Esophagus muscularis mucosa (tissue), 3 donors: ENCODE measurements around the gene AOC2.

ENCODE experiments used
- POLR2A ChIP-seq: fragments of 450-650 bp; IDR thresholded peaks from one replicate; pipeline ENCODE4 v1.6.1; 2017; ENCODE audit warnings: antibody characterized with exemption, moderate library complexity, mild to moderate bottlenecking, low read depth
- POLR2AphosphoS5 ChIP-seq, 2 donors: sonication (generic); formaldehyde crosslinking; IDR thresholded peaks; one replicate each; pipeline ENCODE4 v1.6.1; 2017; ENCODE audit warnings: antibody characterized with exemption in 2 of 2
- TF ChIP-seq, protein P1 (sequence below), 3 experiments: fragments of 200-600 bp in 2 of 3; fragments of 450-650 bp in 1 of 3; sonication (generic) in 2 of 3; IDR thresholded peaks; one replicate each; pipeline ENCODE4 v1.5.1; 2017 to 2019; ENCODE audit warnings: antibody characterized with exemption in 3 of 3, mild to moderate bottlenecking in 2 of 3, moderate library complexity in 1 of 3

DNA sequence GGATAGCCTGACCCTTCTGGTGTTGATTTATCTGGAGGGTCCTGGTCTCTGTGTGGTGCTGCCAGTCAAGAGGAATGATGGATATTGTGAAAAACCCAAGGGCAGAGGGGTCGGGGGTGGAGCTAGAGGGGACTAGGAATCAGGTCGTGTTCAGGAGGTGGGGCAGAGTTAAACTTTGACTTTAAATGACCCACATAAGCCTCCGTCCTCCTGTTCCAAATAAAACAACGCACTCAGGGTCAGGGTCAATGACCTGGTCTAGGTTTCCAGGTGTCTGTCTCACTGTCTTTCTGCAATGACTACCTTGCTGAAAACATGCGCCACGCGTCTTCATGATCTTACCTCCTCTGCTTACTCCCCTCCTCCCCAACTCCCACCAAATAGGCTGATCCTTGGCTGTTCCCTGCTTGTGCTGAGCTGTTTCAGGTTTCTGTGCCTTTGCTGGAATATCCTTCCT, 21.3 kb downstream of the AOC2 start:
- TF ChIP-seq, protein P1, sequence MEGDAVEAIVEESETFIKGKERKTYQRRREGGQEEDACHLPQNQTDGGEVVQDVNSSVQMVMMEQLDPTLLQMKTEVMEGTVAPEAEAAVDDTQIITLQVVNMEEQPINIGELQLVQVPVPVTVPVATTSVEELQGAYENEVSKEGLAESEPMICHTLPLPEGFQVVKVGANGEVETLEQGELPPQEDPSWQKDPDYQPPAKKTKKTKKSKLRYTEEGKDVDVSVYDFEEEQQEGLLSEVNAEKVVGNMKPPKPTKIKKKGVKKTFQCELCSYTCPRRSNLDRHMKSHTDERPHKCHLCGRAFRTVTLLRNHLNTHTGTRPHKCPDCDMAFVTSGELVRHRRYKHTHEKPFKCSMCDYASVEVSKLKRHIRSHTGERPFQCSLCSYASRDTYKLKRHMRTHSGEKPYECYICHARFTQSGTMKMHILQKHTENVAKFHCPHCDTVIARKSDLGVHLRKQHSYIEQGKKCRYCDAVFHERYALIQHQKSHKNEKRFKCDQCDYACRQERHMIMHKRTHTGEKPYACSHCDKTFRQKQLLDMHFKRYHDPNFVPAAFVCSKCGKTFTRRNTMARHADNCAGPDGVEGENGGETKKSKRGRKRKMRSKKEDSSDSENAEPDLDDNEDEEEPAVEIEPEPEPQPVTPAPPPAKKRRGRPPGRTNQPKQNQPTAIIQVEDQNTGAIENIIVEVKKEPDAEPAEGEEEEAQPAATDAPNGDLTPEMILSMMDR (IDR thresholded peaks at IDR 0.05), result no peak
- TF ChIP-seq POLR2A, result no peak
- TF ChIP-seq POLR2AphosphoS5 (IDR thresholded peaks at IDR 0.05), result no peak
